HepG2 (cell line): ENCODE data around the gene RAPGEFL1. TPM values are rescaled to one million over a fixed set of nuclear protein-coding genes. Genes with fewer than 3 reads are reported as not detected.
A peak's percentile ranks its signal among the peaks of the same experiment; 100 is the strongest.

Experiments
- ASH2L ChIP-seq: fragments of 300-600, 200-600 bp; sonication (generic); IDR thresholded peaks from 2 replicates; pipeline ENCODE4 v1.7.0; 2017; ENCODE audit warnings: low read depth, mild to moderate bottlenecking, moderate library complexity, mixed read lengths, low read length; ENCODE audit not compliant: insufficient read length
- BCL6 ChIP-seq: IDR thresholded peaks from 2 replicates; pipeline ENCODE4 v1.6.1; 2016; ENCODE audit warnings: missing genetic modification reagents, missing compliant biosample characterization
- CBX2 ChIP-seq, 2 experiments: fragments of 200-600 bp in 1 of 2; sonication (generic); formaldehyde crosslinking in 1 of 2; IDR thresholded peaks; 2 replicates each; pipeline versions ENCODE4 v1.7.0 to v1.8.1; 2018 to 2022; ENCODE audit warnings: low read depth in 2 of 2, low read length in 1 of 2, mild to moderate bottlenecking in 1 of 2, missing genetic modification reagents in 1 of 2
- EHMT2 ChIP-seq: fragments of 200-600 bp; sonication (generic); IDR thresholded peaks from 2 replicates; pipeline ENCODE4 v1.7.0; 2017; ENCODE audit warnings: antibody characterized with exemption, low read depth, low read length, borderline replicate concordance
- FOXO1 ChIP-seq: sonication (generic); formaldehyde crosslinking; IDR thresholded peaks from 2 replicates; pipeline ENCODE4 v1.4.0; 2020; ENCODE audit warnings: missing genetic modification reagents
- GTF2F1 ChIP-seq: fragments of 150-350 bp; IDR thresholded peaks from 2 replicates; pipeline ENCODE4 v1.6.1; 2014; ENCODE audit warnings: low read length
- NCOA2 ChIP-seq: sonication (generic); formaldehyde crosslinking; IDR thresholded peaks from 2 replicates; pipeline ENCODE4 v1.8.0; 2022; ENCODE audit warnings: inconsistent platforms
- TOPORS ChIP-seq: sonication (generic); formaldehyde crosslinking; IDR thresholded peaks from 2 replicates; pipeline ENCODE4 v1.8.0; 2023; ENCODE audit warnings: mild to moderate bottlenecking, missing genetic modification reagents
- YEATS4 ChIP-seq: sonication (generic); formaldehyde crosslinking; IDR thresholded peaks from 2 replicates; pipeline ENCODE4 v1.4.0; 2020; ENCODE audit warnings: missing genetic modification reagents, borderline replicate concordance
- ZBTB20 ChIP-seq: sonication (generic); formaldehyde crosslinking; IDR thresholded peaks from 2 replicates; pipeline ENCODE4 v1.8.1; 2023; ENCODE audit warnings: missing genetic modification reagents, low read depth, mild to moderate bottlenecking, borderline replicate concordance
- ZNF121 ChIP-seq: sonication (generic); formaldehyde crosslinking; IDR thresholded peaks from 2 replicates; pipeline ENCODE4 v1.5.0; 2020; ENCODE audit warnings: mild to moderate bottlenecking, missing genetic modification reagents
- ZNF124 ChIP-seq: sonication (generic); formaldehyde crosslinking; IDR thresholded peaks from 2 replicates; pipeline ENCODE4 v1.4.0; 2020; ENCODE audit warnings: missing genetic modification reagents
- ZNF274 ChIP-seq: sonication (generic); formaldehyde crosslinking; IDR thresholded peaks from 2 replicates; pipeline ENCODE4 v1.5.1; 2020; ENCODE audit warnings: mild to moderate bottlenecking, missing genetic modification reagents
- ZNF441 ChIP-seq: sonication (generic); formaldehyde crosslinking; IDR thresholded peaks from 2 replicates; pipeline ENCODE4 v1.7.0; 2021; ENCODE audit warnings: missing genetic modification reagents, borderline replicate concordance
- ZNF720 ChIP-seq: sonication (generic); formaldehyde crosslinking; IDR thresholded peaks from 2 replicates; pipeline ENCODE4 v1.4.0; 2020; ENCODE audit warnings: missing genetic modification reagents
- ZNF839 ChIP-seq: sonication (generic); formaldehyde crosslinking; IDR thresholded peaks from 2 replicates; pipeline ENCODE4 v1.4.0; 2020; ENCODE audit warnings: missing genetic modification reagents, mild to moderate bottlenecking, borderline replicate concordance
- ZNF891 ChIP-seq: sonication (generic); formaldehyde crosslinking; IDR thresholded peaks from 2 replicates; pipeline ENCODE4 v1.5.0; 2020; ENCODE audit warnings: mild to moderate bottlenecking, missing genetic modification reagents
- ZSCAN20 ChIP-seq: sonication (generic); formaldehyde crosslinking; IDR thresholded peaks from 2 replicates; pipeline ENCODE4 v1.4.0; 2020; ENCODE audit warnings: missing genetic modification reagents, mild to moderate bottlenecking, borderline replicate concordance
- polyA plus RNA-seq, 8 experiments: library from polyadenylated mRNA; depleted of rRNA in 3 of 8; stranded (reverse) in 7 of 8; unstranded in 1 of 8; fragments of >200 nt; fragmentation: Illumina TruSeq in 4 of 8; extraction: Trizol in 4 of 8; gene quantifications; 2 replicates each; pipeline versions ENCODE4 v1.2.1 to v1.2.3, GENCODE V29; 2011 to 2016; ENCODE audit warnings: low read depth in 4 of 8, missing spikeins in 1 of 8, mixed read lengths in 1 of 8; ENCODE audit not compliant: insufficient read depth in 1 of 8
- total RNA-seq, 5 experiments: library from RNA; depleted of rRNA; stranded (reverse); fragments of >200 nt; fragmentation: Illumina TruSeq; extraction: Trizol; gene quantifications; 2 replicates each; pipeline ENCODE4 v1.2.3, GENCODE V29; 2016; ENCODE audit warnings: low read depth in 1 of 5
- TF ChIP-seq, protein P1 (sequence below): sonication (generic); formaldehyde crosslinking; IDR thresholded peaks from 2 replicates; pipeline ENCODE4 v1.4.0; 2020; ENCODE audit warnings: missing genetic modification reagents, mild to moderate bottlenecking, borderline replicate concordance
- TF ChIP-seq, protein P2 (sequence below): IDR thresholded peaks from 2 replicates; pipeline ENCODE4 v1.6.1; 2012; ENCODE audit warnings: inconsistent platforms
- TF ChIP-seq, protein P3 (sequence below): sonication (generic); formaldehyde crosslinking; conservative IDR thresholded peaks from 2 replicates; pipeline ENCODE4 v1.4.0; 2020; ENCODE audit warnings: mild to moderate bottlenecking, missing genetic modification reagents, moderate library complexity
- TF ChIP-seq, protein P4 (sequence below): sonication (generic); formaldehyde crosslinking; IDR thresholded peaks from 2 replicates; pipeline ENCODE4 v1.8.1; 2022; ENCODE audit warnings: low read depth, mild to moderate bottlenecking, missing genetic modification reagents

RAPGEFL1 gene
- total and polyA plus RNA-seq, 2 of the 13 experiments (the other 11 are each of a cell fraction or from before 2014, with no cell fraction given): 4.5 to 7.8 TPM

DNA sequence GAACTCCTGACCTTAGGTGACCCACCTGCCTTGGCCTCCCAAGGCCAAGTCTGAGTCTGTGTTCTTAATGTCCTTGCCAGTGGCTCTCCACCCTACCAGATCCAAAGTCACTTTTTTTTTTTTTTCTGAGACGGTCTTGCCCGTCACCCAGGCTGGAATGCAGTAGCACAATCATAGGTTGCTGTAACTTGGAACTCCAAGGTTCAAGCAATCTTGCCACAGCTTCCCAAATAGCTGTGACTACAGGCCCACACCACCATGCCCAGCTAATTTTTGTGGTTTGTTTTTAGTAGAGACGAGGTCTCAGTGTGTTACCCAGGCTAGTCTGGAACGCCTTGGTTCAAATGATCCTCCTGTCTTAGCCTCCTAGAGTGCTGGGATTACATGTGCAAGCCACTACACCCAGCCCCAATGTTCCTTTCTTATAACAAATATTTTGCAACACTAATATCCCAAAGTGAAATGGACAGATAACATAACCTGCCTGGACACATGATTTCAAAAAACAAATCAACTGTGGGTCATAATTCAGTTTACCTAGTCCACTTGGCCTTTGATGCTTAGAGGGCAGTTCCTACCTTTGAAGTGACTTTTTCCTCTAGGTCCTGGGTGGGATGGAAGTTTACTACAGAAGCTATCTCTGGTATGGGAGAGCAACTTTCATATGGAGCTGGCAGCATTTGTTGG, 4.0 kb upstream of the RAPGEFL1 start (continued):
- TF ChIP-seq, protein P1, sequence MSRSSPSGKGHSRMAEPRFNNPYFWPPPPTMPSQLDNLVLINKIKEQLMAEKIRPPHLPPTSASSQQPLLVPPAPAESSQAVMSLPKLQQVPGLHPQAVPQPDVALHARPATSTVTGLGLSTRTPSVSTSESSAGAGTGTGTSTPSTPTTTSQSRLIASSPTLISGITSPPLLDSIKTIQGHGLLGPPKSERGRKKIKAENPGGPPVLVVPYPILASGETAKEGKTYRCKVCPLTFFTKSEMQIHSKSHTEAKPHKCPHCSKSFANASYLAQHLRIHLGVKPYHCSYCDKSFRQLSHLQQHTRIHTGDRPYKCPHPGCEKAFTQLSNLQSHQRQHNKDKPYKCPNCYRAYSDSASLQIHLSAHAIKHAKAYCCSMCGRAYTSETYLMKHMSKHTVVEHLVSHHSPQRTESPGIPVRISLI (CRISPR knock-in tag): peak; percentile 81; the same call in 1 of the 2 replicates
- TF ChIP-seq ZNF124 (CRISPR knock-in tag) (peak; percentile 66; the same call in 1 of the 2 replicates), ZNF121 (CRISPR knock-in tag) (no peak; the same call in none of the 2 replicates), YEATS4 (CRISPR knock-in tag) (0 out of 2 replicates have a peak, but pooled peaks have one; percentile 59), GTF2F1 (no peak), EHMT2 (no peak), ZNF839 (no peak), ZNF274 (CRISPR knock-in tag) (no peak; the same call in 1 of the 2 replicates), ZBTB20 (CRISPR knock-in tag) (no peak; the same call in 1 of the 2 replicates), ASH2L (peak; percentile 31), ZNF720 (CRISPR knock-in tag) (no peak), NCOA2 (peak; percentile 76), ZSCAN20 (CRISPR knock-in tag) (no peak), CBX2 (IDR thresholded peaks at IDR 0.05; ENCODE audit: low read depth, low read length) (no peak), CBX2 (CRISPR knock-in tag; IDR thresholded peaks at IDR 0.05; ENCODE audit: low read depth) (no peak), TOPORS (no peak), ZNF441 (CRISPR knock-in tag) (no peak; the same call in 1 of the 2 replicates), ZNF891 (no peak), BCL6 (CRISPR knock-in tag) (peak; percentile 81), FOXO1 (CRISPR knock-in tag) (peak; percentile 54; the same call in 1 of the 2 replicates)
- TF ChIP-seq, protein P2, sequence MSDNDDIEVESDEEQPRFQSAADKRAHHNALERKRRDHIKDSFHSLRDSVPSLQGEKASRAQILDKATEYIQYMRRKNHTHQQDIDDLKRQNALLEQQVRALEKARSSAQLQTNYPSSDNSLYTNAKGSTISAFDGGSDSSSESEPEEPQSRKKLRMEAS: peak; percentile 59
- TF ChIP-seq, protein P3, sequence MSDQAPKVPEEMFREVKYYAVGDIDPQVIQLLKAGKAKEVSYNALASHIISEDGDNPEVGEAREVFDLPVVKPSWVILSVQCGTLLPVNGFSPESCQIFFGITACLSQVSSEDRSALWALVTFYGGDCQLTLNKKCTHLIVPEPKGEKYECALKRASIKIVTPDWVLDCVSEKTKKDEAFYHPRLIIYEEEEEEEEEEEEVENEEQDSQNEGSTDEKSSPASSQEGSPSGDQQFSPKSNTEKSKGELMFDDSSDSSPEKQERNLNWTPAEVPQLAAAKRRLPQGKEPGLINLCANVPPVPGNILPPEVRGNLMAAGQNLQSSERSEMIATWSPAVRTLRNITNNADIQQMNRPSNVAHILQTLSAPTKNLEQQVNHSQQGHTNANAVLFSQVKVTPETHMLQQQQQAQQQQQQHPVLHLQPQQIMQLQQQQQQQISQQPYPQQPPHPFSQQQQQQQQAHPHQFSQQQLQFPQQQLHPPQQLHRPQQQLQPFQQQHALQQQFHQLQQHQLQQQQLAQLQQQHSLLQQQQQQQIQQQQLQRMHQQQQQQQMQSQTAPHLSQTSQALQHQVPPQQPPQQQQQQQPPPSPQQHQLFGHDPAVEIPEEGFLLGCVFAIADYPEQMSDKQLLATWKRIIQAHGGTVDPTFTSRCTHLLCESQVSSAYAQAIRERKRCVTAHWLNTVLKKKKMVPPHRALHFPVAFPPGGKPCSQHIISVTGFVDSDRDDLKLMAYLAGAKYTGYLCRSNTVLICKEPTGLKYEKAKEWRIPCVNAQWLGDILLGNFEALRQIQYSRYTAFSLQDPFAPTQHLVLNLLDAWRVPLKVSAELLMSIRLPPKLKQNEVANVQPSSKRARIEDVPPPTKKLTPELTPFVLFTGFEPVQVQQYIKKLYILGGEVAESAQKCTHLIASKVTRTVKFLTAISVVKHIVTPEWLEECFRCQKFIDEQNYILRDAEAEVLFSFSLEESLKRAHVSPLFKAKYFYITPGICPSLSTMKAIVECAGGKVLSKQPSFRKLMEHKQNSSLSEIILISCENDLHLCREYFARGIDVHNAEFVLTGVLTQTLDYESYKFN (CRISPR knock-in tag): peak; percentile 95
- TF ChIP-seq, protein P4, sequence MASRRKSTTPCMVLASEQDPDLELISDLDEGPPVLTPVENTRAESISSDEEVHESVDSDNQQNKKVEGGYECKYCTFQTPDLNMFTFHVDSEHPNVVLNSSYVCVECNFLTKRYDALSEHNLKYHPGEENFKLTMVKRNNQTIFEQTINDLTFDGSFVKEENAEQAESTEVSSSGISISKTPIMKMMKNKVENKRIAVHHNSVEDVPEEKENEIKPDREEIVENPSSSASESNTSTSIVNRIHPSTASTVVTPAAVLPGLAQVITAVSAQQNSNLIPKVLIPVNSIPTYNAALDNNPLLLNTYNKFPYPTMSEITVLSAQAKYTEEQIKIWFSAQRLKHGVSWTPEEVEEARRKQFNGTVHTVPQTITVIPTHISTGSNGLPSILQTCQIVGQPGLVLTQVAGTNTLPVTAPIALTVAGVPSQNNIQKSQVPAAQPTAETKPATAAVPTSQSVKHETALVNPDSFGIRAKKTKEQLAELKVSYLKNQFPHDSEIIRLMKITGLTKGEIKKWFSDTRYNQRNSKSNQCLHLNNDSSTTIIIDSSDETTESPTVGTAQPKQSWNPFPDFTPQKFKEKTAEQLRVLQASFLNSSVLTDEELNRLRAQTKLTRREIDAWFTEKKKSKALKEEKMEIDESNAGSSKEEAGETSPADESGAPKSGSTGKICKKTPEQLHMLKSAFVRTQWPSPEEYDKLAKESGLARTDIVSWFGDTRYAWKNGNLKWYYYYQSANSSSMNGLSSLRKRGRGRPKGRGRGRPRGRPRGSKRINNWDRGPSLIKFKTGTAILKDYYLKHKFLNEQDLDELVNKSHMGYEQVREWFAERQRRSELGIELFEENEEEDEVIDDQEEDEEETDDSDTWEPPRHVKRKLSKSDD (CRISPR knock-in tag): no peak
